Vagina (tissue), 2 donors: Measurements from ENCODE around the gene NIPBL.

Experiments
- CTCF ChIP-seq, 3 experiments: fragments of 450-650 bp in 2 of 3; fragments of 200-600 bp in 1 of 3; sonication (generic) in 1 of 3; IDR thresholded peaks; one replicate each; pipeline ENCODE4 v1.5.1; 2017 to 2019; ENCODE audit warnings: antibody characterized with exemption in 3 of 3, mild to moderate bottlenecking in 2 of 3, moderate library complexity in 2 of 3
- POLR2A ChIP-seq, 2 donors: fragments of 450-650 bp; IDR thresholded peaks; one replicate each; pipeline ENCODE4 v1.6.1; 2017; ENCODE audit warnings: antibody characterized with exemption in 2 of 2, mild to moderate bottlenecking in 2 of 2, moderate library complexity in 2 of 2

- TF ChIP-seq CTCF (IDR thresholded peaks at IDR 0.05) (no peak), POLR2A (IDR thresholded peaks at IDR 0.05) (no peak)
Observed at GRCh38 chr5:36885566-36886485, 9.3 kb downstream of the NIPBL start.
